ENCODE measurements around the gene SLC16A12.
A peak's percentile ranks its signal among the peaks of the same experiment; 100 is the strongest.

The SLC16A12 gene

DNA sequence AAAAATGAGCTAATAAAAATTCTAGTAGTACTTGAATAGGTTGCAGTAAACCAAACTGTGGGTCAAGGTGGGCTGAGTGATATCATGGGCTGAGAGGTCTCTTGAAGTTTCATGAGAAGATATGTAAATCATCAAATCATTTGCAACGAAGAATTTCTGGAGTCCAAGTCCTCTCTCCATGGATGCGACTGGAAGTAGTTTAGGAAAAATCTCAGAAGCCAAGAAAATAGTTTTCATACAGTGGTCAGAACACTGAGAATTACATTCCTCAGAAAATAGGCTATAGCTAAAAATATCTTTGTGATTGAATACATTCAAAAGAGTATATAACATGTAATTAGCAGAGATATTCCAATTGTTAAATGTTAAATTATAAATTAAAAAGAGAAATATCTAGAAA is 146.6 kb downstream of the SLC16A12 start:
- no peak for DNase-seq

GRCh38 chr10:89384474-89385340 is 150.7 kb downstream of the SLC16A12 start:
- peak; percentile 83 to 86 for DNase-seq

GRCh38 chr10:89382757-89383156 is 152.6 kb downstream of the SLC16A12 start:
- no peak for DNase-seq

All from AML-193 (cell line).